DOHH2 (cell line): ENCODE data around the gene SOX8.

Source experiments
- H3F3A ChIP-seq: fragments of 200-600 bp; sonication (generic), shearing (Covaris generic); 2 replicates; pipeline ENCODE4 v1.6.0; 2016; ENCODE audit warnings: antibody characterized with exemption, mild to moderate bottlenecking; ENCODE audit not compliant: control insufficient read depth, insufficient read depth
- H3K27ac ChIP-seq: fragments of 200-600 bp; sonication (generic); 2 replicates; pipeline ENCODE4 v1.5.1; 2014; ENCODE audit warnings: low read depth, mild to moderate bottlenecking, low read length, moderate library complexity
- H3K27me3 ChIP-seq: fragments of 200-600 bp; sonication (generic); 2 replicates; pipeline ENCODE4 v1.6.1; 2014; ENCODE audit warnings: mild to moderate bottlenecking, low read length, mixed read lengths; ENCODE audit not compliant: control insufficient read depth
- H3K36me3 ChIP-seq: fragments of 200-600 bp; sonication (generic); 2 replicates; pipeline ENCODE4 v1.6.1; 2014; ENCODE audit warnings: mild to moderate bottlenecking, low read length, moderate library complexity, mixed read lengths; ENCODE audit not compliant: control insufficient read depth
- H3K4me1 ChIP-seq: fragments of 200-600 bp; sonication (generic); 2 replicates; pipeline ENCODE4 v1.6.1; 2014; ENCODE audit warnings: mild to moderate bottlenecking, low read length, mixed read lengths; ENCODE audit not compliant: control insufficient read depth
- H3K4me2 ChIP-seq: fragments of 200-600 bp; sonication (generic); 2 replicates; pipeline ENCODE4 v1.6.0; 2014; ENCODE audit warnings: mild to moderate bottlenecking, low read length, moderate library complexity
- H3K4me3 ChIP-seq: fragments of 200-600 bp; sonication (generic); 2 replicates; pipeline ENCODE4 v1.5.1; 2014; ENCODE audit warnings: mild to moderate bottlenecking, low read length, mixed read lengths
- H3K79me2 ChIP-seq: fragments of 200-600 bp; sonication (generic); 2 replicates; pipeline ENCODE4 v1.6.1; 2014; ENCODE audit warnings: mild to moderate bottlenecking, low read length, mixed read lengths; ENCODE audit not compliant: control insufficient read depth
- H3K9me2 ChIP-seq: fragments of 200-600 bp; sonication (generic); replicated peaks from 2 replicates; pipeline ENCODE4 v1.6.1; 2014; ENCODE audit warnings: mild to moderate bottlenecking, low read length, mixed read lengths; ENCODE audit not compliant: control insufficient read depth
- H3K9me3 ChIP-seq: fragments of 200-600 bp; sonication (generic); 2 replicates; pipeline ENCODE4 v1.6.1; 2014; ENCODE audit warnings: antibody characterized with exemption, low read length, mixed read lengths; ENCODE audit not compliant: control insufficient read depth, insufficient read depth
- H4K20me1 ChIP-seq: fragments of 200-600 bp; sonication (generic); 2 replicates; pipeline ENCODE4 v1.6.0; 2014; ENCODE audit warnings: low read depth, mild to moderate bottlenecking, antibody characterized with exemption, low read length, moderate library complexity; ENCODE audit not compliant: control insufficient read depth, insufficient read depth
- CTCF ChIP-seq: fragments of 200-600 bp; sonication (generic); IDR thresholded peaks from one replicate; pipeline ENCODE4 v1.5.1; 2014; ENCODE audit warnings: antibody characterized with exemption, mild to moderate bottlenecking, low read depth, low read length; ENCODE audit not compliant: poor library complexity, severe bottlenecking
- EZH2phosphoT487 ChIP-seq: fragments of 200-600 bp; sonication (generic); IDR thresholded peaks from 2 replicates; pipeline ENCODE4 v1.6.1; 2017; ENCODE audit warnings: borderline replicate concordance, mild to moderate bottlenecking, antibody characterized with exemption, low read length, moderate library complexity, mixed read lengths

SOX8 gene

GRCh38 chr16:998211-998610 lies 16.6 kb downstream of the SOX8 start:
- Histone ChIP-seq H3K9me3 (no peaks in the 10 kb centered on the region), H3K27me3 (peaks cover 21% of the 10 kb centered on the region), H3K36me3 (no peaks in the 10 kb centered on the region), H3K79me2 (no peaks in the 10 kb centered on the region), H3K4me2 (no peak overlapping the region), H3K27ac (no peak overlapping the region), H3F3A (no peaks in the 10 kb centered on the region), H4K20me1 (no peaks in the 10 kb centered on the region), H3K4me3 (no peak overlapping the region), H3K9me2 (no peaks in the 10 kb centered on the region), H3K4me1 (no peaks in the 10 kb centered on the region)
- no peak for TF ChIP-seq EZH2phosphoT487
- TF ChIP-seq CTCF: no peak

- peaks cover 21% of the 10 kb centered on the region for H3K27me3 ChIP-seq
- H4K20me1 ChIP-seq: no peaks in the 10 kb centered on the region
- H3K9me2 ChIP-seq: no peaks in the 10 kb centered on the region
Measured at GRCh38 chr16:998615-999014, 17.0 kb downstream of the SOX8 start.

GRCh38 chr16:999677-1000076 lies 18.1 kb downstream of the SOX8 start:
- no peaks in the 10 kb centered on the region for H3K9me3 ChIP-seq
- no peaks in the 10 kb centered on the region for H3K9me2 ChIP-seq
- H3F3A ChIP-seq: no peaks in the 10 kb centered on the region
- no peaks in the 10 kb centered on the region for H3K36me3 ChIP-seq
- H4K20me1 ChIP-seq: no peaks in the 10 kb centered on the region
- H3K27ac ChIP-seq: no peak overlapping the region
- H3K27me3 ChIP-seq: peaks cover 21% of the 10 kb centered on the region
- H3K4me3 ChIP-seq: no peak overlapping the region
- H3K4me2 ChIP-seq: no peak overlapping the region
- H3K4me1 ChIP-seq: no peaks in the 10 kb centered on the region
- no peak for TF ChIP-seq EZH2phosphoT487
- TF ChIP-seq CTCF: no peak
- H3K79me2 ChIP-seq: no peaks in the 10 kb centered on the region

More at GRCh38 chr16:998615-999014, 17.0 kb downstream of the SOX8 start:
- Histone ChIP-seq H3F3A (no peaks in the 10 kb centered on the region), H3K4me3 (no peak overlapping the region), H3K27ac (no peak overlapping the region), H3K79me2 (no peaks in the 10 kb centered on the region), H3K4me1 (no peaks in the 10 kb centered on the region), H3K9me3 (no peaks in the 10 kb centered on the region), H3K36me3 (no peaks in the 10 kb centered on the region), H3K4me2 (no peak overlapping the region)
- no peak for TF ChIP-seq CTCF
- no peak for TF ChIP-seq EZH2phosphoT487

GRCh38 chr16:1000608-1001007 lies 19.0 kb downstream of the SOX8 start:
- H3K36me3 ChIP-seq: no peaks in the 10 kb centered on the region
- no peak overlapping the region for H3K4me3 ChIP-seq
- no peak overlapping the region for H3K4me2 ChIP-seq
- no peaks in the 10 kb centered on the region for H3K79me2 ChIP-seq
- H3F3A ChIP-seq: no peaks in the 10 kb centered on the region
- no peaks in the 10 kb centered on the region for H3K9me3 ChIP-seq
- TF ChIP-seq CTCF (no peak), EZH2phosphoT487 (no peak)
- no peaks in the 10 kb centered on the region for H4K20me1 ChIP-seq
- peaks cover 21% of the 10 kb centered on the region for H3K27me3 ChIP-seq
- H3K9me2 ChIP-seq: no peaks in the 10 kb centered on the region
- H3K4me1 ChIP-seq: no peaks in the 10 kb centered on the region
- no peak overlapping the region for H3K27ac ChIP-seq
